Loucy (cell line): ENCODE measurements around the gene XRCC3.

Experiments used
- H2AFZ ChIP-seq: fragments of 200-600 bp; sonication (generic); 2 replicates; pipeline ENCODE4 v1.6.0; 2016; ENCODE audit warnings: antibody characterized with exemption, mild to moderate bottlenecking, low read length, moderate library complexity
- H3F3A ChIP-seq: fragments of 200-600 bp; 2 replicates; pipeline ENCODE4 v1.6.0; 2016; ENCODE audit warnings: antibody characterized with exemption, low read depth, mild to moderate bottlenecking
- H3K27me3 ChIP-seq: fragments of 200-600 bp; sonication (generic); 2 replicates; pipeline ENCODE4 v1.6.1; 2014; ENCODE audit warnings: low read length, mild to moderate bottlenecking; ENCODE audit not compliant: insufficient read depth, poor library complexity, severe bottlenecking
- H3K36me3 ChIP-seq: fragments of 200-600 bp; sonication (generic); 2 replicates; pipeline ENCODE4 v1.6.1; 2016; ENCODE audit warnings: low read length; ENCODE audit not compliant: insufficient read depth
- H3K4me1 ChIP-seq: fragments of 200-600 bp; sonication (generic); 2 replicates; pipeline ENCODE4 v1.5.1; 2014; ENCODE audit warnings: low read length, mild to moderate bottlenecking; ENCODE audit not compliant: insufficient read depth, poor library complexity, severe bottlenecking
- H3K4me2 ChIP-seq: fragments of 200-600 bp; sonication (generic); 2 replicates; pipeline ENCODE4 v1.6.0; 2014; ENCODE audit warnings: antibody characterized with exemption, low read length, low read depth, mild to moderate bottlenecking; ENCODE audit not compliant: poor library complexity, severe bottlenecking
- H3K4me3 ChIP-seq: fragments of 200-600 bp; sonication (generic); 2 replicates; pipeline ENCODE4 v1.5.1; 2014; ENCODE audit warnings: low read length, mild to moderate bottlenecking, mixed read lengths; ENCODE audit not compliant: poor library complexity, severe bottlenecking
- H3K79me2 ChIP-seq: fragments of 200-600 bp; sonication (generic); 2 replicates; pipeline ENCODE4 v1.6.1; 2014; ENCODE audit warnings: low read length; ENCODE audit not compliant: insufficient read depth
- H3K9ac ChIP-seq: fragments of 200-600 bp; sonication (generic); 2 replicates; pipeline ENCODE4 v1.6.0; 2014; ENCODE audit warnings: mild to moderate bottlenecking, low read depth, low read length, moderate library complexity; ENCODE audit not compliant: poor library complexity, severe bottlenecking
- H3K9me2 ChIP-seq: fragments of 200-600 bp; sonication (generic); replicated peaks from 2 replicates; pipeline ENCODE4 v1.6.1; 2016; ENCODE audit warnings: low read depth, low read length, mixed read lengths
- H3K9me3 ChIP-seq: fragments of 200-600 bp; sonication (generic); 2 replicates; pipeline ENCODE4 v1.6.1; 2014; ENCODE audit warnings: mild to moderate bottlenecking, antibody characterized with exemption, low read length, low read depth; ENCODE audit not compliant: insufficient read depth
- H4K20me1 ChIP-seq: fragments of 200-600 bp; sonication (generic); 2 replicates; pipeline ENCODE4 v1.6.0; 2014; ENCODE audit warnings: antibody characterized with exemption, low read length, mild to moderate bottlenecking; ENCODE audit not compliant: insufficient read depth, poor library complexity, severe bottlenecking
- EZH2phosphoT487 ChIP-seq: fragments of 200-600 bp; IDR thresholded peaks from 2 replicates; pipeline ENCODE4 v1.6.1; 2018; ENCODE audit warnings: antibody characterized with exemption, mild to moderate bottlenecking, moderate library complexity, borderline replicate concordance
- TF ChIP-seq, protein P1 (sequence below): fragments of 200-600 bp; sonication (generic); conservative IDR thresholded peaks from 2 replicates; pipeline ENCODE4 v1.5.1; 2014; ENCODE audit warnings: mild to moderate bottlenecking, antibody characterized with exemption, low read length

XRCC3 gene

DNA sequence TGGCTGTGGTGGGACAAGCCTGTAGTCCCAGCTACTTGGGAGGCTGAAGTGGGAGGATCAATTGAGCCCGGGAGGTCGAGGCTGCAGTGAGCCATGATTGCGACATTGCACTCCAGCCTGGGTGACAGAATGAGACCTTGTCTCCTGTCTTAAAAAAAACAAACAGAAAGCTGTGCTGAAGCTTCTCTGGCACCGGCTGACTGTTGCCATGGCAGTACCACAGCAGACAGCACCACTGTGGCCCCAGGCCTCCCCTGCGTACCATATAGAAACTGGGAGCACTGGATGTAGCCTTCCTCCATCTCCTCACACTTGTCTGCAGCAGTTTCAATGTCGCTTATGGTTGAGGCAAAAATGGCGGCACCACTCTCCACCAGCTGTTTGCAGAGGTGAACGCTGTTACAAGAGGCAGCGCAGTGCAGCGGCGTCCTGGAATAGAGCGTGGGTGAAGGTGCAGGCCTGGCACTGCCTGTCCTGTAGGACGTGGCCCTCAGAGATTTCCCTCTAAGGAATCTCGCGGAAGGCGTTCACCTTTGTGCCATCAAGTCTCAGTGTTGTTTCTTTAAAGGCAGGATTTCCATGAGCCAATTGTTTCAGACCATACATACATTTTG is 22.3 kb upstream of the XRCC3 start:
- Histone ChIP-seq H2AFZ (no peak overlapping the region), H3K4me3 (no peak overlapping the region), H3K9me2 (no peaks in the 10 kb centered on the region), H3F3A (no peaks in the 10 kb centered on the region), H3K4me2 (no peak overlapping the region), H3K9me3 (no peaks in the 10 kb centered on the region), H3K79me2 (no peaks in the 10 kb centered on the region), H3K27me3 (no peaks in the 10 kb centered on the region), H3K9ac (no peak overlapping the region), H3K36me3 (0 out of 2 replicates have a peak, but pooled peaks cover 3% of the 10 kb centered on the region), H4K20me1 (no peaks in the 10 kb centered on the region), H3K4me1 (no peaks in the 10 kb centered on the region)
- no peak for TF ChIP-seq EZH2phosphoT487
- TF ChIP-seq, protein P1, sequence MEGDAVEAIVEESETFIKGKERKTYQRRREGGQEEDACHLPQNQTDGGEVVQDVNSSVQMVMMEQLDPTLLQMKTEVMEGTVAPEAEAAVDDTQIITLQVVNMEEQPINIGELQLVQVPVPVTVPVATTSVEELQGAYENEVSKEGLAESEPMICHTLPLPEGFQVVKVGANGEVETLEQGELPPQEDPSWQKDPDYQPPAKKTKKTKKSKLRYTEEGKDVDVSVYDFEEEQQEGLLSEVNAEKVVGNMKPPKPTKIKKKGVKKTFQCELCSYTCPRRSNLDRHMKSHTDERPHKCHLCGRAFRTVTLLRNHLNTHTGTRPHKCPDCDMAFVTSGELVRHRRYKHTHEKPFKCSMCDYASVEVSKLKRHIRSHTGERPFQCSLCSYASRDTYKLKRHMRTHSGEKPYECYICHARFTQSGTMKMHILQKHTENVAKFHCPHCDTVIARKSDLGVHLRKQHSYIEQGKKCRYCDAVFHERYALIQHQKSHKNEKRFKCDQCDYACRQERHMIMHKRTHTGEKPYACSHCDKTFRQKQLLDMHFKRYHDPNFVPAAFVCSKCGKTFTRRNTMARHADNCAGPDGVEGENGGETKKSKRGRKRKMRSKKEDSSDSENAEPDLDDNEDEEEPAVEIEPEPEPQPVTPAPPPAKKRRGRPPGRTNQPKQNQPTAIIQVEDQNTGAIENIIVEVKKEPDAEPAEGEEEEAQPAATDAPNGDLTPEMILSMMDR, result no peak

GRCh38 chr14:103736546-103737431 is 21.5 kb upstream of the XRCC3 start:
- H3F3A ChIP-seq, result no peaks in the 10 kb centered on the region
- no peak overlapping the region for H2AFZ ChIP-seq
- H3K27me3 ChIP-seq, result no peaks in the 10 kb centered on the region
- 0 out of 2 replicates have a peak, but pooled peaks cover 3% of the 10 kb centered on the region for H3K36me3 ChIP-seq
- no peaks in the 10 kb centered on the region for H3K4me1 ChIP-seq
- H3K4me3 ChIP-seq, result no peak overlapping the region
- no peak overlapping the region for H3K9ac ChIP-seq
- no peak for TF ChIP-seq EZH2phosphoT487
- TF ChIP-seq, protein P1, result no peak
- no peak overlapping the region for H3K4me2 ChIP-seq
- H3K9me3 ChIP-seq, result no peaks in the 10 kb centered on the region
- no peaks in the 10 kb centered on the region for H3K9me2 ChIP-seq
- H4K20me1 ChIP-seq, result no peaks in the 10 kb centered on the region
- H3K79me2 ChIP-seq, result no peaks in the 10 kb centered on the region

GRCh38 chr14:103735815-103736545 is 20.7 kb upstream of the XRCC3 start:
- no peak overlapping the region for H2AFZ ChIP-seq
- H3F3A ChIP-seq, result no peaks in the 10 kb centered on the region
- H3K4me3 ChIP-seq, result no peak overlapping the region
- H3K36me3 ChIP-seq, result 0 out of 2 replicates have a peak, but pooled peaks cover 3% of the 10 kb centered on the region
- H3K27me3 ChIP-seq, result no peaks in the 10 kb centered on the region
- H3K4me1 ChIP-seq, result no peaks in the 10 kb centered on the region
- H3K4me2 ChIP-seq, result no peak overlapping the region
- no peaks in the 10 kb centered on the region for H3K9me3 ChIP-seq
- H3K79me2 ChIP-seq, result no peaks in the 10 kb centered on the region
- no peaks in the 10 kb centered on the region for H3K9me2 ChIP-seq
- TF ChIP-seq EZH2phosphoT487, result no peak
- TF ChIP-seq, protein P1, result no peak
- H4K20me1 ChIP-seq, result no peaks in the 10 kb centered on the region
- no peak overlapping the region for H3K9ac ChIP-seq
